Measurements from ENCODE around the gene ARHGAP25. TPM values are rescaled to one million over a fixed set of nuclear protein-coding genes. Genes with fewer than 3 reads are reported as not detected.

ARHGAP25 gene
- total and polyA plus RNA-seq, 2 donors (not counting 3 experiments of a cell fraction or from before 2014, with no cell fraction given), result 0.50 to 2.0 TPM

DNA sequence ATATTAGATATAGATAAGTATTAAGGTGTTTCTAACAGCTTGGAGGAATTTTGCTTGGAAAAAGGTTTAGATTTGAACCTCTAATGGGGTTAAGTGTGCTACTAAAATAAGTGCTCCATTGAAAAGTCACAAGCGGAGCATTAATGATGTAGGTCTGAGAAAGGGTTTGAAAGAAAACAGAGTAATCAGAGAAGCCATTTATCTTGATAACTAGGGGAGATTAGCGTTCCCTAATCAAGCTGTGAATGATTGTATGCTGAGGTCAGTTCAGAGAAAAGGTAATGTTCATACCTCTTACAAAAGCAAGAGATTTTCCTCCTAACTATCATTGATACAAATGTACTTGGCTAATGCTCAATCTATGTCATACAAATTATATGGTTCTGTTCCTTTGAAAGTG is 1.5 kb downstream of the ARHGAP25 start:
- intact Hi-C loops (cut with micrococcal nuclease) (no loop called here), dilution Hi-C loops (cut with MboI; ENCODE audit: extremely low pct_ligation_motif_present, low sequenced_read_pairs) (loop anchor here (25.0 kb wide), 1 partner anchor 201 kb away; no protein-coding TSS in a partner anchor)
- DNase-seq (ENCODE audit: low read depth, low spot score) (no peak), FAIRE-seq (no peak)
- H3K9me1 ChIP-seq (replicated peaks; ENCODE audit: control insufficient read depth, extremely low read depth, insufficient read depth, low read length), result no peaks in the 10 kb centered on the region
- ChIA-PET POLR2A (no interaction called here), CTCF (no interaction called here)
- H3K27ac ChIP-seq (ENCODE audit: insufficient read depth, low read depth, low read length), result no peak overlapping the region
- TF ChIP-seq JUN (IDR thresholded peaks at IDR 0.05; ENCODE audit: borderline replicate concordance, insufficient read depth, insufficient read length, low read depth) (no peak), POLR2A (IDR thresholded peaks at IDR 0.05; ENCODE audit: low read depth, low read length) (no peak), GATA2 (IDR thresholded peaks at IDR 0.05; ENCODE audit: insufficient read depth, insufficient read length, low read depth, low read length) (no peak), FOS (IDR thresholded peaks at IDR 0.05; ENCODE audit: borderline replicate concordance, insufficient read depth, low read length) (no peak)
- peaks cover 5% of the 10 kb centered on the region for H3K4me1 ChIP-seq (ENCODE audit: control insufficient read depth, extremely low read depth, insufficient read depth, low read length)
- H3K79me2 ChIP-seq (ENCODE audit: control insufficient read depth, insufficient read depth, low read length), result no peaks in the 10 kb centered on the region
- BruUV-seq (replicated peaks), result no TSS peak
- no peak overlapping the region for H2AFZ ChIP-seq (ENCODE audit: low read depth, low read length)
- no peaks in the 10 kb centered on the region for H3K36me3 ChIP-seq (ENCODE audit: control insufficient read depth in 2 of 2, extremely low read depth in 1 of 2, insufficient read depth in 2 of 2, low read length in 2 of 2)
- H4K20me1 ChIP-seq (replicated peaks; ENCODE audit: control insufficient read depth, extremely low read depth, insufficient read depth, low read length), result no peaks in the 10 kb centered on the region
- peaks cover 21 to 31% of the 10 kb centered on the region in 2 experiments for H3K27me3 ChIP-seq (ENCODE audit: control insufficient read depth in 2 of 2, insufficient read depth in 2 of 2, low read length in 2 of 2)
- H3K4me2 ChIP-seq (ENCODE audit: insufficient read depth, low read length), result no peak overlapping the region
- no peak overlapping the region for H3K9ac ChIP-seq (replicated peaks; ENCODE audit: extremely low read depth, insufficient read depth, low read length)
- H3K4me3 ChIP-seq (replicated peaks in 1 of 3; ENCODE audit: insufficient read depth in 1 of 3, low read depth in 1 of 3, low read length in 3 of 3), result no peak overlapping the region
- H3K9me3 ChIP-seq (replicated peaks; ENCODE audit: control insufficient read depth, insufficient read depth, low read length), result no peaks in the 10 kb centered on the region

DNA sequence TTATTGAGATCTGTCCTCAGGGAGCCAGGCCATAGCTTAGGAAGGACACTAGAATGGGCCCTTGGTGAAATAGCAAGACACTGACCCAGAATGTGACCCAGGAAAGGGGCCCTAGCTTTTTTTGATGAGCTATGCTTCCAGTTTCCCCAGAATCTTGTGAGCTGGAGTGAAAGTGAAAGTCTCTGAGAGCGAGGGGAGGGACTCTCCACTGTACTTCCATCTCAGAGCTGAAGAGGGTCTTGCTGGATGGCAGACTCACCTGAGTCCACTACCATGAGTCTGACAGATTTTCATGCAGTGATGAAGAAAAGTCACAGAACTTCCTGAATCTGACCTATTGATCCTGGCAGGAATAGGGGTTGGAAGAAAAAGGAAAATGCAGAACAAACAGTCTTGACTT is 3.1 kb downstream of the ARHGAP25 start:
- POLR2A ChIA-PET, result no interaction called here
- Histone ChIP-seq H3K27ac (ENCODE audit: insufficient read depth, low read depth, low read length) (no peak overlapping the region), H3K27me3 (ENCODE audit: control insufficient read depth in 2 of 2, insufficient read depth in 2 of 2, low read length in 2 of 2) (peaks cover 14 to 26% of the 10 kb centered on the region in 2 experiments), H3K9ac (replicated peaks; ENCODE audit: extremely low read depth, insufficient read depth, low read length) (no peak overlapping the region), H3K4me3 (replicated peaks in 1 of 3; ENCODE audit: insufficient read depth in 1 of 3, low read depth in 1 of 3, low read length in 3 of 3) (no peak overlapping the region), H3K36me3 (ENCODE audit: control insufficient read depth in 2 of 2, extremely low read depth in 1 of 2, insufficient read depth in 2 of 2, low read length in 2 of 2) (no peaks in the 10 kb centered on the region), H3K4me1 (ENCODE audit: control insufficient read depth, extremely low read depth, insufficient read depth, low read length) (peaks cover 6% of the 10 kb centered on the region), H4K20me1 (replicated peaks; ENCODE audit: control insufficient read depth, extremely low read depth, insufficient read depth, low read length) (no peaks in the 10 kb centered on the region), H3K9me3 (replicated peaks; ENCODE audit: control insufficient read depth, insufficient read depth, low read length) (no peaks in the 10 kb centered on the region), H3K79me2 (ENCODE audit: control insufficient read depth, insufficient read depth, low read length) (no peaks in the 10 kb centered on the region), H3K9me1 (replicated peaks; ENCODE audit: control insufficient read depth, extremely low read depth, insufficient read depth, low read length) (no peaks in the 10 kb centered on the region), H2AFZ (ENCODE audit: low read depth, low read length) (no peak overlapping the region), H3K4me2 (ENCODE audit: insufficient read depth, low read length) (no peak overlapping the region)
- DNase-seq (ENCODE audit: low read depth, low spot score) (no peak), FAIRE-seq (no peak)
- intact Hi-C loops (cut with micrococcal nuclease), result no loop called here
- CTCF ChIA-PET, result interaction anchor here (0.8 to 1.5 kb wide), 4 partner anchors 14 to 250 kb away, joined by 3 to 6 read pairs (median 4); no protein-coding TSS in a partner anchor
- dilution Hi-C loops (cut with MboI; ENCODE audit: extremely low pct_ligation_motif_present, low sequenced_read_pairs), result loop anchor here (25.0 kb wide), 1 partner anchor 200 kb away; no protein-coding TSS in a partner anchor
- BruUV-seq (replicated peaks), result no TSS peak
- no peak for TF ChIP-seq JUN (IDR thresholded peaks at IDR 0.05; ENCODE audit: borderline replicate concordance, insufficient read depth, insufficient read length, low read depth)
- no peak for TF ChIP-seq FOS (IDR thresholded peaks at IDR 0.05; ENCODE audit: borderline replicate concordance, insufficient read depth, low read length)
- no peak for TF ChIP-seq POLR2AphosphoS5 (IDR thresholded peaks at IDR 0.05; ENCODE audit: insufficient read depth, low read depth, low read length)
- no peak for TF ChIP-seq POLR2A (IDR thresholded peaks at IDR 0.05; ENCODE audit: low read depth, low read length)
- no peak for TF ChIP-seq CTCF (IDR thresholded peaks at IDR 0.05; ENCODE audit: extremely low read depth in 1 of 2, insufficient read depth in 1 of 2, low read depth in 1 of 2, low read length in 2 of 2)
- TF ChIP-seq EZH2 (IDR thresholded peaks at IDR 0.05; ENCODE audit: borderline replicate concordance, low read depth, low read length, severe bottlenecking), result no peak
- TF ChIP-seq GATA2 (IDR thresholded peaks at IDR 0.05; ENCODE audit: insufficient read depth, insufficient read length, low read depth, low read length), result no peak

All from endothelial cell of umbilical vein (primary cell).